ENCODE results near the gene FCN2. TPM values are rescaled to one million over a fixed set of nuclear protein-coding genes. Genes with fewer than 3 reads are reported as not detected.

Gene FCN2
- not detected for total RNA-seq

DNA sequence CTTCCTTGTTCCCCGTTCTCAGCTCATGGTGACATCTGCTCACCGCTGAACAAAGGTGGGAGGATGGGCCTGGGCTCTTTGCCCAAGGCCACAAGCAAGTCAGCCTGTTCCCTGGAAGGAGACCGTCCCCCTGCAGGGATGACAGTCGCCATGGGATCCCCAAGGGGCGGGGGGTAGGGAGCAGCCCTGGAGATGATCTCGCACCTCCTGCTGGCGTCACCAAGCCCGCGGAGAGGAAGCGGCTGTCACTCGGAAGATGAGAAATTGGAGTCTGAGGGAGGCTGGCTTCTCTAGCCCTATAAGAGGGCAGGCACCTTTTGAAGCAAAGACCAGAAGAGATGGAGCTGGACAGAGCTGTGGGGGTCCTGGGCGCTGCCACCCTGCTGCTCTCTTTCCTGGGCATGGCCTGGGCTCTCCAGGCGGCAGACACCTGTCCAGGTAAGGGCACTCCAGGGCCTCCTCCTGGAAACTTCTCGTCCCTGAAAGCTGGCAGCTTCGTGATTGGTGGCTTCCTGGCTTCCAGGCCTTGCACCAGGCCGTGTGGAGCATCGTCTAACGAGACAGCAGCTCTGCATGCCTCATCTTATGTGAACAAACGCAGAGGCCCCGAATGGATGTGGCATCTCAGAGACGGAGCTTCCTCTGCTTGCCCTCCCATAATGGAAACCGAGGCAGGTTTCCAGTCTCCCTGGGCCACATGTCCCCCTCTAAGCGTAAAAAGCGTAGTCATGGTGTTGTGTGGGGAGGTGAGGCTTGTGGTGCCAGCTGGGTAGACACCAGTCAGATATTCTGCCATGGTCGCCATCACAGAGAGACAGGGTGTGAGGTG lies at the start of gene FCN2:
FCN2 (plus strand) TSS at position 327 of the 829 bp plus-strand sequence; CDS start at position 339, 12 bp downstream.

DNA sequence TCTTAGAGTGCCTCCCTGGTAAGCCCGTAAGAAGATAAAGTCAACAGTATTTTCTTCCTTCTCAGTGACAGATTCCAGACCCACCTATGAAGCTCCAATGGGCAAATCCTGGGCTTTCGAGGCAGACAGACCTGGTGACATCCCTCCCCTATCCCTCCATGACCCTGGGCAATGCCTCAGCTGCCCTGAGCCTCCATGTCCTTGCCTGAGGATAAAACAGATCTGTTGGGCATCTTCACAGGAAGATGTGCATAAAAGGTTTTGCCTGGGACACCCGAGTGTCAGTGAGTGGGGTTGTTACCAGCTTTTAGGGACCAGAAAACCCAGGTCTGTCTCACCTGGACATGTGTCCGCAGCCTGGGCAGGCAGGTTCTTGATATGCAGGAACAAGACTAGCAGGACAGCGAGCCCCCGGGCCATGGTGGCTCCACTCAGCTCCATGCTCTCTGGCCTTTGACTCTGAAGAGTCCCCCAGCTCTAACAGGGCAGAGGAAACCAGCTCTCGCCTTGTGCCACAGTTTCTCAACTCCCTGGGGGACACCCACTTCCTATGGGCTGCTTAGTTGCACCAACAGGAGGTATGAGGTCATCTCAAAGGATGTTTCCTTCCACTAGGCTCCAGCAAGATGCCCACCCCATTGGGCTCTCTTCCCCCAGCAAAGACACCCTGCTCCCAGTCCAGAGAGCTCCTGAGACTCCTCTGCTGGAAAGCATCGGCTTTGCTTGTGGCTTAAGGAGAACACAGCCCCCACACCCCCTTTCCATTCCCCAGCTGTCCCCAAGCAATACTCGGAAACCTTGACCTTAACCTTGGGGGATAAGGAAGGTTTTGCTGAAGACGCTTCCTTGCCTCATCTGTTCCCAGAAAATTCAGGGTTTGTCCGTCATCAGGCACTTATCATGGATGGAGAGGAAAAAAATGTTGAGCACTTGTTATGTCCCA lies 37.1 kb downstream of the FCN2 start, which contains the start of gene FCN1:
FCN1 (minus strand) TSS at position 482 of the 943 bp plus-strand sequence; CDS start at position 441, 41 bp downstream.

Small RNAs within 50 kb of the gene (microRNA-seq; reads per million reads assigned to microRNA genes)
- gene MIR3689A (ENCODE audit: borderline microRNAs expressed, borderline replicate concordance): not detected
- gene MIR3689B (ENCODE audit: borderline microRNAs expressed, borderline replicate concordance): not detected
- gene MIR3689C (ENCODE audit: borderline microRNAs expressed, borderline replicate concordance): not detected
- not detected for gene MIR3689D1 (ENCODE audit: borderline microRNAs expressed, borderline replicate concordance)
- not detected for gene MIR3689D2 (ENCODE audit: borderline microRNAs expressed, borderline replicate concordance)
- not detected for gene MIR3689E (ENCODE audit: borderline microRNAs expressed, borderline replicate concordance)
- gene MIR3689F (ENCODE audit: borderline microRNAs expressed, borderline replicate concordance): not detected

Other genes with a start within 250 kb of the FCN2 start
- under 1 TPM; 0.14 to 0.18 TPM for gene COL5A1, start 239.0 kb upstream of the FCN2 start, total RNA-seq
- not detected for gene FCN1, start 37.1 kb downstream of the FCN2 start, total RNA-seq
- not detected for gene OLFM1, start 206.9 kb downstream of the FCN2 start, total RNA-seq